ENCODE measurements around the gene MAP1LC3C.

MAP1LC3C gene

DNA sequence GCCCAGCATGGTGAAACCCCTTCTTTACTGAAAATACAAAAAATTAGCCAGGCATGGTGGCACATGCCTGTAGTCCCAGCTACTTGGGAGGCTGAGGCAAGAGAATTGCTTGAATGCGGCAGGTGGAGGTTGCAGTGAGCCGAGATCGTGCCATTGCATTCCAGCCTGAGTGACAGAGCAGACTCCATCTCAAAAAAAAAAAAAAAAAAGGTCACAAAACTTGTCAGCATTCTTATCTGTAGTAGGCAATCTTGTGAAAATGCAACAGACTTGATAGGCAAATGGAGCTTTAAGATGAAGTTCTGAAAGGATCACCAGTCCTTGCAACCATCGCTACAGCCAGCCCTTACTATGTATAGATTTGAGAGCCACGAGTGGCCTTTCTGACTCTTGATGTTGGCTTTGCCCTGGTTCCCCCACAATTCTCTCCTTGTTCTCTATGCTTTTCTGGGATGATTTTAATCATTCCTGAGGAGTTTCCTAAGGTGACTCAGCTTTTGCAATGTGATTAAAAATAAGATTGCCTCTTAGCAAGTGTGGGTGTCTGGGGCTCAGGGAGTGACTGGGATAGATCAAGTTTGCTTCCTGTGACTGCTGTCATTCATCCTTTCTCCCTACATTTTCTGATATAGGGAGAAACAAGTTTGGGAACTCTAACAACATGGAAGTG lies 7.1 kb upstream of the MAP1LC3C start:
- no peak overlapping the region for H3K4me3 ChIP-seq (replicated peaks; ENCODE audit: low read depth, low read length)
- no peak for TF ChIP-seq CTCF (IDR thresholded peaks at IDR 0.05; ENCODE audit: low read depth, low read length, missing control alignments)
- DNase-seq (ENCODE audit: extremely low read depth, low read depth): no peak

DNA sequence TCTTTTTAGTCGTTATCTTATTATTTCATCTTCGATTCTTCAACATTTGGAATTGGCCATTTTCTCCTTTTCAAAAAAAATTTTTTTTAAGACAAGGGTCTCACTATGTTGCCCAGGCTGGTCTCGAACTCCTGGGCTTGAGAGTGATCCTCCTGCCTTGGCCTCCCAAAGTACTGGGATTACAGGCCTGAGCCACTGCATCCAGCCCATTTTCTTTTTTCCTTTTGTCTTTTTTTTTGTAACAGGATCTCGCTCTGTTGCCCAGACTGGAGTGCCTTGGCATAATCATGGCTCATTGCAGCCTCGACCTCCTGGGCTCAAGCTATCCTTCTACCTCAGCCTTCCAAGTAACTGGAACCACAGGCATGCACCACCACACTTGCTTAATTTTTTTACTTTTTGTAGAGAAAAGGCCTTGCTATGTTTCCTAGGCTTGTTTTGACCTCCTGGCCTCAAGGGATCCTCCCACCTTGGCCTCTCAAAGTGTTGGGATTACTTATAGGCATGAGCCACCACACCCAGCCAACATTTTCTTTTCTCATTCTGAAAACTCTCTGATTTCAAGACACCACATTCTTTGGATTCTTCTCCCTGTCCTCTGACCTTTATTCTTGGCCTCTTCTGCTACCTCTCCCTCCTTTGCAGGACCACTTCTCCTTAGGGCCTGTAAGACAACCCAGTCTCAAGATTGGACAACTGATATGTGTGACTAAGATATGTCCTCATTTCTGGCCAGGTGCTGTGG lies 6.0 kb upstream of the MAP1LC3C start:
- TF ChIP-seq CTCF (IDR thresholded peaks at IDR 0.05; ENCODE audit: low read depth, low read length, missing control alignments): no peak
- DNase-seq (ENCODE audit: extremely low read depth, low read depth): no peak
- no peak overlapping the region for H3K4me3 ChIP-seq (replicated peaks; ENCODE audit: low read depth, low read length)

DNA sequence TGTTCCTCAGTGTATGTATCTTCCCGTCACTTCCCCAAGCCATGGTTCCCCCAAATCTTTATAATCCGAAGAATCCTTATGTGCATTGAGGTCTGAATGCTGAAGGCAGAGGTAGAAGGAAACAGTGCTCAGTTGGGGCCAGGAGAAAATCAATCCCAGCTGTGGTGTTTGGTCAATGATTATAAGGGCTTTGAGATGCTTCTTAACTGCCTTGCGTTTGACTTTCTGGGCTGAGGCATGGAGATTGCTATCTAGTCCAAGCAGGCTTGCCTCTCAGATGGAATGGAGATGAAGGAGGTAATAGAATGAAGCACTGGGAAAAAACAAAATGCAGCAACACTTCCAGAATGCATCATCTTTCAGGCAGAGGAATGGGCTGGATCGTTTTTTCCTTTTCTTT lies 3.6 kb upstream of the MAP1LC3C start:
- TF ChIP-seq CTCF (IDR thresholded peaks at IDR 0.05; ENCODE audit: low read depth, low read length, missing control alignments): no peak
- no peak for DNase-seq (ENCODE audit: extremely low read depth, low read depth)
- H3K4me3 ChIP-seq (replicated peaks; ENCODE audit: low read depth, low read length): no peak overlapping the region

GRCh38 chr1:242002072-242002471 lies 3.2 kb upstream of the MAP1LC3C start:
- DNase-seq (ENCODE audit: extremely low read depth, low read depth): no peak
- no peak overlapping the region for H3K4me3 ChIP-seq (replicated peaks; ENCODE audit: low read depth, low read length)
- TF ChIP-seq CTCF (IDR thresholded peaks at IDR 0.05; ENCODE audit: low read depth, low read length, missing control alignments): no peak

GRCh38 chr1:242000434-242000833 lies 1.5 kb upstream of the MAP1LC3C start:
- TF ChIP-seq CTCF (IDR thresholded peaks at IDR 0.05; ENCODE audit: low read depth, low read length, missing control alignments): no peak

DNA sequence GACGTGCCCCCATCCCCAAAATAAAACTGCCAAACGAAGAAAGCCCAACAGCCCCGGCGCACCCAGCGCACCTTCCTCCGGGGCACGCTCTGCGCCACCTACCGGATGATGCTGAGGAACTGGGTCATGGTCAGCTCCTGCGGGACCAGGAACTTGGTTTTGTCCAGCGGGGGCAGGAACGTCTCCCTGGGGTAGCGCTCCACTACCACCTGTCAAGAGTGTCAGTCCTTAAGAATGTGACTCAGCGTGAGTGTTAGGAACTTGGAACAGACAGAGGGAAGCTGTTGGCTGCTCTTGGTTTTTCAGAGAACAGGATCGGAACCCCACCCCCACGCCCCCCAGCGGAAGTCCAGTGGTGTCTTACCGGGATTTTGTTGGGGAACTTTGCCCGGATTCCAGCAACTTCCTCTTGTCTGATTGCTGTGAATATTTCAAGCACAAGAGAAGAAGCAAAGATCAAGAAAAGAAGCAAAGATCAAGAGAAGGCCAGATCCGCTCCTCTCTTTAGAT lies 431 bp downstream of the MAP1LC3C start:
- peak; percentile 92 for TF ChIP-seq CTCF (IDR thresholded peaks at IDR 0.05; ENCODE audit: low read depth, low read length, missing control alignments)
- peak overlapping the region; percentile 8; the same call in 1 of the 2 replicates for H3K4me3 ChIP-seq (replicated peaks; ENCODE audit: low read depth, low read length)
- no peak for DNase-seq (ENCODE audit: extremely low read depth, low read depth)

More at GRCh38 chr1:242000434-242000833, 1.5 kb upstream of the MAP1LC3C start:
- DNase-seq (ENCODE audit: extremely low read depth, low read depth): no peak
- H3K4me3 ChIP-seq (replicated peaks; ENCODE audit: low read depth, low read length): no peak overlapping the region
